IPS DF 4.7 (cell line): ENCODE measurements around the gene LMOD1.

ENCODE experiments used
- DNase-seq: peaks from one replicate; pipeline ENCODE4 v3.0.0-alpha.2; 2013; ENCODE audit warnings: low spot score; ENCODE audit errors: extremely low read depth

The LMOD1 gene

DNA sequence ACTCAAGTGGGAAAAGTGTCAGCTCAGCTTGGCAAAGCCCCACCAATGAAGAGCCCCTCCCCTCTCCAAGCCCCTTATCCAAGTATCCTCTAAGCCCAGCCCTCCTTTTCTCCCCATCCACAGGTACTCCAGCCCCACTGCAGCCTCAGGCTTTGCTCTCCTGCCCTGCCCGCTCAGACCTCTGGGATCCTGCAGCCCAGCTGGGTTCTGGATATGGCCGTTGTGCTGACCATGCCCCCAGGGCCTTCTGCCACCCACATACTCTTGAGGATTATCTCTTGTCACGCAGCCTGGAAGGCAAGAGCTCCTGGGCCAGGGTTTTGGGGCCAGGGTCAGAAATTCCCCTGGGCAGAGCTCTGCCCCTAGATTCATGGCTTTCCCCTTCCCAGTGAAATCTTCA, 52.9 kb downstream of the LMOD1 start:
- DNase-seq, result no peak

DNA sequence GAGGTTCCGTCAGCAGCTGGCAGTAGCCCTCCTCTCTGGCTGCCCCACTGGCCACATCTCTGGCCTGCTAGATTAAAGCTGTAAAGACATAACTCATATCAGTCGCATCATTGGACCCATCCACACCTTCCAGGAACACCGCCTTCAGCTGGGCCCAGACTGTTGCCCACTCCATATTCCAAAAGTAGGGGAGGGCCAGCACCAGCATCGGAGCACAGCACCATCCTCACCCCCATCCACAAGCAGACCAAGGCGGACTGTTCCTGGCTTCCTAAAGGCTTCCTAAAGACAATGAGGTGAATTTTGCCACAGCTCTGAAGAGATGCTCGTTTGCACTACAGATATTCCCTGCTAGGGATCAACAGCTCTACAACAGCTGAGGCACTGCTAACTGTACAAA, 54.1 kb downstream of the LMOD1 start:
- DNase-seq, result no peak

DNA sequence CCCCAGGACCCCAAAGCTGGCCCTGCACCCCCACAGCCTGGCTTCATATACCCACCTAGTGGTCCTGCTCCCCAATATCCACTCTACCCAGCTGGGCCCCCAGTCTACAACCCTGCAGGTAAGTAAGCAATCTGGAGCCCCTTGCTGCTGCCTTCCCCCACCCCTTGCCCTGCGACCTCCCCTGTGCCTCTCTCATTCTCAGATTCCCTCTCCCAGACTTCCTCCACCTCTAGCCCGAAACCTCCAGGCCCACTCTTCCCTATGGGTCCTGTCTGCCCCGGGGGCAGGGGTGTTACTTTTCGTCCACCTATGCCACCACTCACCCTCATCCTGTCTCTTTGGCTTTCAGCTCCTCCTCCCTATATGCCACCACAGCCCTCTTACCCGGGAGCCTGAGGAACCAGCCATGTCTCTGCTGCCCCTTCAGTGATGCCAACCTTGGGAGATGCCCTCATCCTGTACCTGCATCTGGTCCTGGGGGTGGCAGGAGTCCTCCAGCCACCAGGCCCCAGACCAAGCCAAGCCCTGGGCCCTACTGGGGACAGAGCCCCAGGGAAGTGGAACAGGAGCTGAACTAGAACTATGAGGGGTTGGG, 54.8 kb downstream of the LMOD1 start:
- DNase-seq, result no peak

DNA sequence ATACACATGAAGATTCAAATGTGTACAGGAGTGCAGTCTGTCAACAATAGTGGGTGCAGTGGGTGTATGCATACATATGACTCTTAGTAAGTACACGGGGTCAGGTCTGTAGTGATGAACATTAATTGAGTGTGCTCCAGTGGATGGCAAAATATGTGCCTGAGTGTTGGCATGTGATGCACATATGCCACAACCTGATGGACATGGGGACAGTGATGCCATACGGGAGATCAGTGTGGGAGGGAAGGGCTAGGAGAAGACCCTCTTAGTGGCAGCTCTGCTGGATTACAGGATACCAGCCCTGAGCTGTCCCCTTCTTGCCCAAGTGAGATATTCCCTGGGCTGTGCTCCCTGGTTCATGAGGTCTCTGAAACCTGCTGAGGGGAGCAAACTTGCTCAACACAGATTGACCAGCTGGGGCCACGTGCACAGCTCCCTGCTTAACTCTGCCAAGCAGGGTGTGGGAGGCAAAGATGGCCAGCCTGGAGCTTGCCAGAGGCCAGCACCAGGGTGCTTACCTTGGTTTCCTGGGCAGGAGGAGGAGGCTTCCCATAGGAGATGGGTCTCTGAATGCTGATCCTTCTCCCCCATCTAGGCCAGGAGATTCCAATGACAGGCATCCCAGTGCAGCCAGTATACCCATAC, 55.4 kb downstream of the LMOD1 start:
- no peak for DNase-seq

DNA sequence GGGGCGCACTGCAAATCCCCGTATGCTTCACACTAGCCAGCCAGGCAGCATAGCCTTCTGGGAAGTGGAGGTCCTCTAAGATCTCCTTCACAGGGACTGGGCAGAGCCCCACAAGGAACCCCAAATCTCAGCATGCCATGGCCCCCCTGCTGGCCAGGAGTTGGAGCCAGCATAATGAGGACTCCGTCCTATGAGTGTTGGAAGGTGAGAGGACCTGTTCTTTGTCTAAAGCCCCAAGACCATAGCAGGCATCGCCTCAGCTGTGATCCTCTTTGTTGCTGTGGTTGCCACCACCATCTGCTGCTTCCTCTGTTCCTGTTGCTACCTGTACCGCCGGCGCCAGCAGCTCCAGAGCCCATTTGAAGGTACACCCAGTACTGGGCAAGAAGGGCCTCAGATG, 56.1 kb downstream of the LMOD1 start:
- DNase-seq, result no peak

DNA sequence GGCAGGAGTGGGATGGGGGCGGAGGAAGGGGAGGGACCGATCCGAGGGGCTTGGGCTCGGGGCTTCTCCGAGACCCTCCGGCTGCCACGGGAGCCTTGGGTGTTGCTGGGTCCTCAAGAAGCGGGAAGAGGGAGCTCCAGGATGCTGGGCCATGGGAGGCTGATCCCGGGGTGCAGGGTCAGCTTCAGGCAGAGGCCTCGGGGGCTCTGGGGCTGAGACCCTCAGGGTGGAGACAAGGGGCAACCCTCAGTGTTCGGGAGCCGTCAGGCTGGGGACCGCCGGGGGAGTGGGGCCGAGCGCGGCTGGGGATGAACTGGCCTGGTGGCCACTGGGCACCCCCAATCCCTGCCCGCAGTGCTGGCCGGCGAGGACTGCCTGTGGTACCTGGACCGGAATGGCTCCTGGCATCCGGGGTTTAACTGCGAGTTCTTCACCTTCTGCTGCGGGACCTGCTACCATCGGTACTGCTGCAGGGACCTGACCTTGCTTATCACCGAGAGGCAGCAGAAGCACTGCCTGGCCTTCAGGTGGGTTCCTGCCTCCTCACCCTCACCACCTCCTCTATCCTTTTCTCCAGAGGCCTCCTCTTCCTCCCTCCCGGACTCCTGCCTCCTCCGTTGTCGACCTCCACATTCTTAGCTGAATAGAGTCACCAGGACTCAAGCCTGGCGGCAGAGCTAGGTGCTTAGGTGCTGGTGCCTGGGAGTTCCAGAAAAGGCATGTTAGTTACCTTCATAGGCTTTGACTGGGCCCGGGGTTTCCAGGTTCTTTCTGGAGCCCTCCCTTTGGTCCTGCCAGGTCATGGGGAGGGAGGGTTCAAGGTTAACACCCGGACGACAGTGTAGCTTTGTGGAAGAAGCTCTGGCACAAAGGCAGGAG, 57.0 kb downstream of the LMOD1 start:
- DNase-seq, result no peak

DNA sequence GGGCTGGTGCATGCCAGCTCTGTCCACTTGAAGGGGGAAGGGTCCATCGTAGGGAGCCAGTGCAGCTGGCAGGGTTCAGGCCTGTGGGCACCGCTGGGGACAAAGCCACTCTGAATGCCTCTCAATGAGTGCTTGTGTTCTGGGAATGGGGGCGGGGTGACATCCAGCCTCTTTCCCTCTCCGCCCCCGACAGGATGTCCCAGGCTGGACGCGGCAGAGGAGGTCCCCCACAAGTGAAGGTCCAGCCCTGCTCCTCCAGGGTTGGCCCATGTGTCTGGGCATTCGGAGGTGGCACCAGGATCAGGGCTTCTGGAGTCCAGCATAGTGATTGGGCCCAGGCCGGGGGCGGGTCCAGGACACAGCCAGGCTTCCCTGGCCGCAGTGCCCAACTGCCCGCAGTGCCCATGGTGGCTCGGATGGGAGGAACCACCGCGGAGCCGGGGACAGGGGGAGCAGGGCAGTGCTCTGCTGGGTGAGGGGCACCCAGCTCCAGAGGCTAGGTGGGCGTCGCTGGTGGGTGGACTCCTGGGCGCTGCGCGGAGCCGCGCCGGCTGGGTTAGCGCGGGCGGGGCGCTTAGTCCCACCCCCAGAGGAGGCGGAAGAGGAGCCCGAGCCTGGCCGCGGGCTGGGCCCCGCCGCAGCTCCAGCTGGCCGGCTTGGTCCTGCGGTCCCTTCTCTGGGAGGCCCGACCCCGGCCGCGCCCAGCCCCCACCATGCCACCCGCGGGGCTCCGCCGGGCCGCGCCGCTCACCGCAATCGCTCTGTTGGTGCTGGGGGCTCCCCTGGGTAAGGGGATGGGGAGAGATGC, 57.9 kb downstream of the LMOD1 start, which contains the start of gene SHISA4:
TSS of gene SHISA4 (plus strand) at position 617 of the 808 bp plus-strand sequence. CDS start at position 714, 97 bp downstream.
- DNase-seq, result no peak

DNA sequence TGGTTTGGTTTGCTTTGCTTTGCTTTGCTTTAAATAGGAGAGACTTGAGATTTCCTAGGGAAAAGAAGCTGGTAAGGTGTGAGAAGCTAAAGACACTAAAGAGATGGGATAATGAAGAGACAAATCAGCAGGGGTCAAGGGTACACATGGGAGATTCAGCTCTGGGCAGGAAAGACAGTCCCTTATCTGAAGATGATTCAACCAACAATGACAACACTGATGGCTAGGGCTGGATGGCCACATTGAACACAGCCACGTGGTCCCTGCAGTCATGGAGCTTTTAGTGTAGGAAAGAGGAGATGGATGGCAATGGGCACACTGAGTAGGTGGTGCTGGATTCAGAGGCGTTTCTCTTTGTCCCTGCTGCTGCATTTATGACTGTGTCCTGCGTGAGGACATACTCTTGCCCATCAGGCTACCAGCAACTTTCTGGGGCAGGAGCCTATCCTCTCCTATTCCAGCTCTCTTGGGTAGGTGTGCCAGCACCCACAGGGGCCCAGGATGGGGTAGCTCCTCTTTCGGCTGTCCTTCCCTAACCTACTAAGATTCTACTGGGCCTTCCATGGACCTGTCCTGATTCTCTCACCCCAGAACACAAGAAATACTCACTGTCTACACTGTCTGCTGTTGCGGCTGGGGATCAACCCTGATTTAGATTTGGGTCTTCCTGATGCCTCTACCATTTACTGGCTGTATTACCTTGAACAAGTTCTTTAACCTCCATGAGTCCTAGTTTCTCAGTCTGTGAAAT, 59.1 kb downstream of the LMOD1 start:
- no peak for DNase-seq

DNA sequence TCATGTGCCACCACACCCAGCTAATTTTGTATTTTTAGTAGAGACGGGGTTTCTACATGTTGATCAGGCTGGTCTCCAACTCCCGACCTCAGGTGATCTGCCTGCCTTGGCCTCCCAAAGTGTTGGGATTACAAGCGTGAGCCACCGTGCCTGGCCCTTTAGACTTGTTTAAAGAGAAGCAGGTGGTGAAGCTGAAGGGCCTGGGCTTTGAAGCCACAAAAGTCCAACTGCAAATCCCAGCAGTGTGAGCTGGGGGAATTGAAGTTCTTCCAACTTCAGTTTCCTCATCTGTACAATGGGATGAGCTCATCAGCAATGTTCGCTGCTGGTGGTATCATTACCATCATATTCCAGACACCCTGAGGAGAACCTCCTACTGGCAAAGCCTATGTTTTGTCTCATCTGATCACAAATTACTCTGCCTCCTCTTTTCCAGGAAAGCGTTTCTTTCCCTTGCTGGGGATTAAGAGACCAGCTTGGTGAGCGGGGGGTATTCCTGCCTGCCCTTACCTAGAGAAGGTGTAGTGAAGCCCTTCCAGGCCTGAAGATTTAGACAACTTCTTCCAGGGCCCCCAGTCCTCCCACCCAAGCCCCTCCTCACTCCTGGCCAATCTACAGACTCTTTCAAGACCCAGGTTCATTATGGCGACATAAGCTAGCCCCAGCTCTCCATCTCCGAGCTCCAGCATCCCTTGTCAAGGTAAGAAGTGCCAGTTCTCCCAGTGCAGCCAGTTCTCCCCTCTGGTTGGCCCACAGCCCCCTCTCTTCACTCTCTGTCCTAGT, 60.1 kb downstream of the LMOD1 start:
- DNase-seq, result no peak

DNA sequence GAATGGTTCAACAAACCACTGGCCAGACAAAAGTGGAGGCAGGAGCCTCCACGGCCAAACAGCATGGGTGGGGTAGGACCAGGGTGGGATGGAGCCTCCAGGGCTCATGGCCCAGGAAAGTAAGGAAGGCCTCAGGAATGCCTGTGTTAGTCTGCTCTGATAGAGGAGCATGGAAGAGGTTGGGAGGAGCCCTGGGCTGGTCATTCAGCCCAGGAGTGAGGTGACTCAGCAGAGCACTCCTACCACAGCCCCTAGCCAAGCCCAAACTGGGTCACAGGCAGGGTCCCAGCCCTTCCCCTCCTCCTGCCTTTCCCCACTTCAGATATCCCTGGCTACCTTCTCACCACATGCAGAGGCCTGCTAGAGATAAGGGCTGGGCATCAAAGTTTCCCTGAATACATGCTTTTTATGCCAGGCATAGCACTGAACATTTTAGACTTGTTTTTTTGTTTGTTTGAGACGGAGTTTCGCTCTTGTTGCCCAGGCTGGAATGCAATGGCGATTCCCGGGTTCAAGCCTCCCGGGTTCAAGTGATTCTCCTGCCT, 60.7 kb downstream of the LMOD1 start:
- no peak for DNase-seq

DNA sequence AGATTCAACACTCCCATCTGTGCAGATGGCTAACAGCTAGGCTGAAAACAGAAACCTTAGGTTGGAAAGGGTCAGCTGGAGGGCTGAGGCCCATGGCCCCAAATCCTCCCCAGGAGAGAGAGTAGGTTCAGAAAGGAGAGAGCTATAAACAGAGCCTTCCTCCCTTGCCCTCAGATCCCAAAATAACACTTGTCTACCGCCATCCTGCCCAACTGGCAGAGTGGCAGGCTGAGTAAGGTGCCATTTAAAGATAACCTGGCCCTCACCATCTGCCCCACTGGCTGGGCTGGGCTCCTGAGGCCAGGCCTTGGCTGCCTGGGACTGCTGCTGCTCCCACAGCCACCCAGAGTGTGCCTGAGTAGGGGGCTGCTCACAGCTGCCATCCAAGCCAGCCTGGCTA, 61.9 kb downstream of the LMOD1 start:
- DNase-seq, result no peak

DNA sequence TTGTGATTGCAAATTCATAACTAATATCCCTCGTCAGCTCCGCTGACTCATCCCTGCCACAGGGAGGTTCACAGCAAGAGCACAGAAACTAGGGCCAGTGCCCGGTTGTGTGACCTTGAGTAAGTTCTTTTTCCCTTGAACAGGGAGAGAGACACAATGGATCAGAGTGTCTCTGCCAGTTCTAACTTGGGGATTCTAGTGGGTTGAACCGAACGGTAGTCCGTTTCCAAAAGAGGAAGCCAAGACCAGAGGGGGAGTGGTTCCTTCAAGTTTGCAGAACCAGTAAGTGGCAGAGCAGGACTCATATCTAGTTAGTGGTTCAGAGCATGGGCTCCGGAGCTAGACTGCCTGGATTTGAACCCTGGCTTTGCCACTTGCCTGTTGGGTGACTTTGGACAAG, 62.6 kb downstream of the LMOD1 start:
- DNase-seq, result no peak

DNA sequence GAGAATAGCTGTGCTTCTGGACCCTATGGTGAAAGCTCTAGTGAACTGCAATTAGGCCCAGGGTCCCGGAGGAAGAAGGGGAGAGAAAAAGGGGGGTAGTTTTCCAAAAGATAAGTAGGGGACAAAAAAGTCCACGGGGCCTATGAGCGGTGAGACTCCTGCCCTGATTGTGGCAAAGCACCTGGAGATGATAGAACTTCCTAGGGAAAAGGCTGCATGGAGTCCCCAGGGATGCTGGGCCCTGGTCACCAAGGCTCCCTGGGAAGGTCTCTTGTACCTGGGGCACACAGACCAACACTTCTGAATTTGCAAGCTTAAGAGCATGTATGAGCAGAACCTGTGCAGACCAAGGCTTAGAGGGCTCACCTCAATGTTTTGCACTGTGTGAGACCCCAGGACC, 63.1 kb downstream of the LMOD1 start:
- DNase-seq, result no peak

DNA sequence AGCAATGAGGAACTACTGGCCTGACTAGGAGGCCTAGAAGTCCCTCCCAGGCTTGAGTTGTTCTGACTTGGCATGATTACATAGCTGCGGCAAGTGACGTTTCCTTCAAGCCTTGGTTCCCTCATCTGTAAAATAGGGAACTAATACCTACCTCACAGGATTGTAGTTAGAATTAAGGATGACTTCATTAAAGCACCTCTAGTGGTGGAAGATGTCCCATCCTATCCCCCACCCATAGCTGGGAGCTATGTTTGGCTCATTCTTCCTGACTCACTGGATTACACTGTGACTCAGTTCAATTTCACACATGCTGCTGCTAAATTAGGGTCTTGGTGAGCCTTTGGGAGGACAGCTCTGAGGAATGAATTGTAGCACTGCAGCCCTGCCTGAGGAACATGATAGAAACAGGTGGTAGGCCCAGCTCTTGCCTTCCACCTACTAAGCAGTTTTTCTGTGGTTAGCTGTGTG, 63.6 kb downstream of the LMOD1 start:
- no peak for DNase-seq

DNA sequence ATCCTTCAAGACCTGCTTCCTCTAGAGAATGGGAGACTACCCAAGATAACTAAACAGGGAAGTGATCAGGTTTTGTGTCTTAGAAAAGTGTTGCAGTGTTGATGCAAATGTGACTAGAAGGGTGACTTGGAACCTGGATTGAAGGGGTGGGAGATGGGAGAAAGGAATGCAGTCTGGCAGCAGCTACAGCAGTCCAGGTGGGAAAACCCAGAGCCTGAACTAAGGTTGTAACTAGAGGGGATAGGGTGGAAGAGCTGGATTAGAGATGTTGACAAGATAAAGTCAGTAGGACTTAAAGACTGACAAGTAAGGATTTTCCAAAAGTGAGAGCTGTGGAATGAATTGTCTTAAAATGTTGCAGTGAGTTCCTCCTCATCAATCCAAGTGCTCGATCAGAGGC, 64.7 kb downstream of the LMOD1 start:
- no peak for DNase-seq

DNA sequence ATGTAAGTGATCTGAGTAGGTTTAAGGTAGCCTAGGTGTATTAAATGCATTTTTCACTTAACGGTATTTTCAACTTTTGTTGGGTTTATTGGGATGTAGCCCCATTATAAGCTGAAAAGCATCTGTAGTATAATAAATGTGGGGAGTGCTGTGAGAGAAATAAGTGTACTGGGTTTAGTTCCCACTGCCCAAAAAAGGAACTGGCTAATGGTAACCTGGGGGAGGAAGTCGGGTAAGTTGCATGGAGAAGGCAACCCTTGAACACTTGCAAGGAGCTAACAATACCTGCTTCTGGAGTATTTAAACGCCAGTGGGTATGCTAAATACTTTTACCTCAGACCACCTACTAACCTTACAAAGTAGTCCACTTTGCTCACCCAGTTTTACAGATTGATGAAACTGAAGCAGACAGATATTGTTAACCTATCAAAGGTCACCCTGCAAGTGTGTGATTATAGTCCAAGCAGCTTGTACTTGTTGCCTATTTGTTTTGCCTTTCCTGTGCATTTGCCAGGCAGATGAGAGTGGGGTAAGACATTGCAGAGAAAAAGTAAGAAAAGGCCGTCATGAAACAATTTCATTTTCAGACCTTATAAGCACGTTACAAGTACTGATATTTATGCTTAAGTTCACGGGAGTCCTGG, 65.3 kb downstream of the LMOD1 start:
- no peak for DNase-seq

DNA sequence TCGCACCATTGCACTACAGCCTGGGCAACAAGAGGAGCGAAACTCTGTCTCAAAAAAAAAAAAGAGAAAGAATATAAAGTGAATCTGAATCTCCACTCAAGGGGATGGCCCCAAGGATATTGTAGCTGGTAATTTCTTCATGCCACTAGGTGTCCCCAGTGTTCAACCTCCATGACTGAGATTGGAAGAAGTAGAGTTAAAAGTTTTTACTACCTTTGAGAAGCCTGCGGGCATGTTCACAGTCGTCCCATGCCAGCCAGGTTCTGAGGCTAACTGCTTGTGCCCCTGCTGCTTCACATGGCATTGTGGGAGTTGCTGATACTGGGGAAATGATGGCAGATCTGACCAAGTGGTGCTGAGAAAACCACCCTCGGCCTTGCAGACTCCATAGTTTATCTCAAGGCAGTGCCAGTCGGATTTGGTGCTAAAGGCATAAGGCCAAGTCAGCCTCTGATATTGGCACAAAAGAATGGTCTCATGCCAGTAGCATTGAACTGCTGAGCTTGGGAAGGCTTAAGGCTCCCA, 68.4 kb downstream of the LMOD1 start:
- DNase-seq, result no peak

DNA sequence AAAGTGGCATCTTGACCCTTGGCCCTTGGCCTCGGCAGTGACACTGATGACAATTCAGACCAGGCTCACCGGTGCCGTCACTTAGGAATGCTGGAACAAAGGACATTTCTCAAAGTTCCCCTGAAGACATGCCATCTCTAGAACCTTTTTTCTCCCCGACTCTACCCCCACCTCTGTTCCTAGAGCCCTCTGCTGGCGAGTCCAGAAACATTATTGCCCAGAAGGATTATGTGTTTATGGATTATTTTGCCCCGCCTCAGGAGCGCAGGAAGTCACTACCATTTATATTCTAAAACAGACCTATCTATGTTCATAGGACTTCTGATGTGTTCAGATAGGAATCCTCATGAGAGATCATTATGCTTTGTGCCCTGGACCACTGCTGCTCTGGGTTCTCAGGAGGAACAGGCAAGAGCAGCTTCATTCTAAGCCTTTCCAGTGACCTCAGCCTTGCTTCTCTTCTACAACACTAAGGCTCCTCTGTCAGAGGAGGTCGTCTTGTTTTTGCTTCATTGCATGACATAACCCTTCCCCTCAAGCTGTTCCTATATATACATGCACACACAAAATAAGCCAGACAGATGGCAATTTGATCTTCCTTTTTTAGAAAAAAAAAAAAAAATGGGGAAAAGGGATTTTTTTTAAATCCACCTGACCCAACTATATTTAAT, 70.1 kb downstream of the LMOD1 start:
- no peak for DNase-seq
